CD4-positive, alpha-beta T cell (primary cell): ENCODE data around the gene PCDH8. TPM values are rescaled to one million over a fixed set of nuclear protein-coding genes. Genes with fewer than 3 reads are reported as not detected.
A peak's percentile ranks its signal among the peaks of the same experiment; 100 is the strongest.

ENCODE experiments used
- ATAC-seq: fragments of 200-7000 bp; cut with Tn5 transposase; one replicate; pipeline ENCODE4 v1.10.0; 2022; ENCODE audit warnings: mild to moderate bottlenecking; ENCODE audit not compliant: poor library complexity
- CTCF ChIA-PET: fragments of 350-600 bp; sonication (Branson Sonifier 250); formaldehyde crosslinking; loops from one replicate; lab custom pipeline; 2021; ENCODE audit warnings: antibody characterized with exemption, inconsistent platforms; lab: Charles Lee
- POLR2A ChIA-PET: fragments of 350-600 bp; sonication (Branson Sonifier 250); formaldehyde crosslinking; loops from one replicate; lab custom pipeline; 2021; ENCODE audit warnings: antibody characterized with exemption, inconsistent platforms; lab: Charles Lee
- DNase-seq, 14 experiments: peaks; one replicate each; pipeline ENCODE4 v3.0.0-alpha.2; 2013 to 2020; ENCODE audit warnings: mixed read lengths in 2 of 14
- H3K27ac ChIP-seq, 2 donors: one replicate each; pipeline versions ENCODE4 v1.5.1 to v1.7.0; 2013; ENCODE audit warnings: low read length in 2 of 2, low read depth in 1 of 2, mild to moderate bottlenecking in 1 of 2
- H3K27me3 ChIP-seq, 2 experiments: 1 replicate in 1 of 2; 2 replicates in 1 of 2; pipeline versions ENCODE4 v1.6.1 to v1.7.0; 2013; ENCODE audit warnings: low read length in 2 of 2, control low read depth in 1 of 2, mild to moderate bottlenecking in 1 of 2, moderate library complexity in 1 of 2; ENCODE audit not compliant: insufficient read depth in 2 of 2, control insufficient read depth in 1 of 2
- H3K36me3 ChIP-seq: one replicate; pipeline ENCODE4 v1.6.1; 2013; ENCODE audit warnings: low read length, control low read depth; ENCODE audit not compliant: insufficient read depth
- H3K4me1 ChIP-seq: one replicate; pipeline ENCODE4 v1.6.1; 2013; ENCODE audit warnings: low read length, control low read depth; ENCODE audit not compliant: insufficient read depth
- H3K4me3 ChIP-seq: one replicate; pipeline ENCODE4 v1.5.1; 2013; ENCODE audit warnings: mild to moderate bottlenecking, low read length, moderate library complexity
- H3K9me3 ChIP-seq, 2 experiments: 1 replicate in 1 of 2; 2 replicates in 1 of 2; pipeline versions ENCODE4 v1.6.1 to v1.7.0; 2013; ENCODE audit warnings: low read length in 2 of 2, mild to moderate bottlenecking in 2 of 2, control low read depth in 1 of 2, moderate library complexity in 1 of 2; ENCODE audit not compliant: control insufficient read depth in 1 of 2, insufficient read depth in 1 of 2
- H3K27ac Mint-ChIP-seq: one replicate; pipeline ENCODE4 v1.8.0; 2020; ENCODE audit warnings: mixed read lengths
- H3K27me3 Mint-ChIP-seq: one replicate; pipeline ENCODE4 v1.8.0; 2021; ENCODE audit warnings: mixed read lengths
- H3K36me3 Mint-ChIP-seq: one replicate; pipeline ENCODE4 v1.8.0; 2021; ENCODE audit warnings: low read depth, mixed read lengths
- H3K4me1 Mint-ChIP-seq: one replicate; pipeline ENCODE4 v1.8.0; 2021; ENCODE audit warnings: low read depth, mixed read lengths
- H3K4me3 Mint-ChIP-seq: one replicate; pipeline ENCODE4 v1.8.0; 2020; ENCODE audit warnings: mild to moderate bottlenecking, mixed read lengths
- H3K9me3 Mint-ChIP-seq: one replicate; pipeline ENCODE4 v1.8.0; 2020; ENCODE audit warnings: mixed read lengths
- intact Hi-C, 2 experiments: fragments of 100-400 bp; cut with DNase I in 1 of 2; cut with micrococcal nuclease in 1 of 2; formaldehyde crosslinking; loops; one replicate each; pipeline versions ENCODE4 v1.15.1 to v1.9.0; 2023 to 2025; cut with DNase I, micrococcal nuclease
- total RNA-seq, 174 experiments: library from RNA in 2 of 174; stranded (reverse) in 2 of 174; gene quantifications; one replicate each; pipeline ENCODE4 v1.2.3 and lab custom pipeline; 2021 to 2026
- TF ChIP-seq, protein P1 (sequence below): fragments of 200-600 bp; IDR thresholded peaks from one replicate; pipeline ENCODE4 v1.8.0; 2022; ENCODE audit warnings: antibody characterized with exemption, mild to moderate bottlenecking

The PCDH8 gene
- total RNA-seq, 2 experiments from 2014 or later: not detected

DNA sequence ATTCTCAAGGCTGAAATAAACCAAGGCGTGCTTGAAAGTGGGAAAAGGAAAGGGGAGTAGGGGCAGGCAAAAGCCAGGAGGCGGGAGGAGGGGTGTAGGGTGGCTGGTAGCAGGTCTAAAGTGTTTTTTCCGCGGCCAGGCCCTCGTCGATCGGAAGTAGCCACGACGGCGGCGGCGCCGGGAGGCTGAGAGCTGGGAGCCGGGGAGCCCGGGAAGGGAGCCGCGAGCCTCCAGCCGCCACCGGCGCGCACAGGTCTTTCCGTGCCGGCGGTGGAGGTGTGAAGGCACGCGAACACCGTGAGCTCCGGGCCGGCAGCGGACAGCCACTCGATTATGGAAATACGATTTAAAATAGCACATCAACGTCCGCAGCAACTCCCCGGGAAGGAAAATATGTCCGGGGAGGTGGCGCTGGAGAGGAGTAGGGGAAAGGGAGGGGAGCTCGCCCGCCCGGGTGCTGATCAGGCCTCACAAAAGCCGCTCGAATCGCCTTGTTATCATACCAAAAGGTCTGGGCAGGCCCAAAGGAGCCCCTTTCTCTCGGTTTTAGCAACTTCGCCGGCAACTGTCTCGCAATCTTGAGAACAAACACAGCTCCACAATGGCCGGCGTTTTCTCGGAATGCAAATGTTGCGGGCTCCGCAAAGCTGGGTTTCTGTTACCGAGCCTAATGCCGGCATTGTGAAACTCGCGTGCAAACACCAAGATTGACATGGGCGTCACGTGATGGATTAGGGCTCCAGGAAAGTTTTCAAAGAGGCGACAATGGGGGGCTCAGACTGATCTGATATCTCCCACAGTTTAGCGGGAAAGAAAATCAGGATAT is 2.9 kb upstream of the PCDH8 start:
- H3K27ac ChIP-seq: no peak overlapping the region
- no peak overlapping the region for H3K27ac Mint-ChIP-seq
- TF ChIP-seq, protein P1, sequence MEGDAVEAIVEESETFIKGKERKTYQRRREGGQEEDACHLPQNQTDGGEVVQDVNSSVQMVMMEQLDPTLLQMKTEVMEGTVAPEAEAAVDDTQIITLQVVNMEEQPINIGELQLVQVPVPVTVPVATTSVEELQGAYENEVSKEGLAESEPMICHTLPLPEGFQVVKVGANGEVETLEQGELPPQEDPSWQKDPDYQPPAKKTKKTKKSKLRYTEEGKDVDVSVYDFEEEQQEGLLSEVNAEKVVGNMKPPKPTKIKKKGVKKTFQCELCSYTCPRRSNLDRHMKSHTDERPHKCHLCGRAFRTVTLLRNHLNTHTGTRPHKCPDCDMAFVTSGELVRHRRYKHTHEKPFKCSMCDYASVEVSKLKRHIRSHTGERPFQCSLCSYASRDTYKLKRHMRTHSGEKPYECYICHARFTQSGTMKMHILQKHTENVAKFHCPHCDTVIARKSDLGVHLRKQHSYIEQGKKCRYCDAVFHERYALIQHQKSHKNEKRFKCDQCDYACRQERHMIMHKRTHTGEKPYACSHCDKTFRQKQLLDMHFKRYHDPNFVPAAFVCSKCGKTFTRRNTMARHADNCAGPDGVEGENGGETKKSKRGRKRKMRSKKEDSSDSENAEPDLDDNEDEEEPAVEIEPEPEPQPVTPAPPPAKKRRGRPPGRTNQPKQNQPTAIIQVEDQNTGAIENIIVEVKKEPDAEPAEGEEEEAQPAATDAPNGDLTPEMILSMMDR: no peak
- peaks cover 24% of the 10 kb centered on the region for H3K4me1 ChIP-seq
- CTCF ChIA-PET: no interaction called here
- H3K27me3 Mint-ChIP-seq: peaks cover 77% of the 10 kb centered on the region
- H3K4me1 Mint-ChIP-seq: peaks cover 22% of the 10 kb centered on the region
- intact Hi-C loops: no loop called here
- no peaks in the 10 kb centered on the region for H3K36me3 Mint-ChIP-seq
- DNase-seq: no peak
- H3K36me3 ChIP-seq: no peaks in the 10 kb centered on the region
- H3K9me3 ChIP-seq: peaks cover 0 to 46% of the 10 kb centered on the region in 2 experiments
- H3K9me3 Mint-ChIP-seq: no peaks in the 10 kb centered on the region
- POLR2A ChIA-PET: no interaction called here
- peak overlapping the region; percentile 63 for H3K4me3 Mint-ChIP-seq
- peak overlapping the region; percentile 42 for H3K4me3 ChIP-seq
- peaks cover 62 to 78% of the 10 kb centered on the region in 2 experiments for H3K27me3 ChIP-seq
- no peak for ATAC-seq

DNA sequence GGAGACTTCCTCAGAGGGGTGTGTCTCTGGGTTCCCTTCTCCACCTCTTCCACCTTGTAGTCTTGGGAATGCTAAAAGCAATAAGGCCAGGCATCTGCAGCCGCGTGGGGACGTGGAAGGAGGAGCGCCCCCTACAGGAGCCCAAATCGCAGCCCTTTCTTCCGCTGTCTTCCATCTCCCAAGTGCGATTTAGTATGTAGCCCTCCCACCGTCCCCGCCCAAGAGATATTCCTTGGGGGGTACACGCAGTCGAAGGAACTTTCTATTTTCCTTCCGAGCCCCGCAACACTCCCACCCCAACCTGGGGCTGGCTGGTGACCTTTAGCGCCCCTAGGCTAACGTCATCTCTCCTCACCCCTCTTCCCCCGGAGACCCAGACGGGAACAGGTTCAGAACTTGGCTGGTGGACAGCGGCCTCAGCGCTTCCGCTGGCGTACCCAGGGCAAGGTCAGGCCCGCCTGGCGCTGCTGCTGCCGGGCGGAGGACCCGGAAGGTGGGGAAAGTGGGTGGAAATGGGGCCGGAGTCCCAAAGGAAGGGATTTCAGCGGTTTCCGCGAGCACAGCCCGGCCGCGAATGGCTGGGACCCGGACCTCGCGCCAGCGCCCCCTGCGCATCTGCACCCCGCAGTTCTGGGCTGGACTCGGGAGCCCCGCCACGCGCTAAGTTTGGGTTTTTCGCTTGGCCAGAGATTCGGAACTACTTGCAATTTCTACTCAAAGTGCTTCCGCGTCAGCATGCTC is 2.1 kb upstream of the PCDH8 start:
- ATAC-seq (peak; percentile 48), DNase-seq (peak in 4 of 14 experiments; percentile 3 to 41 (median 28))
- CTCF ChIA-PET: no interaction called here
- Histone ChIP-seq H3K4me3 (peak overlapping the region; percentile 42), H3K27ac (no peak overlapping the region), H3K27me3 (peaks cover 67 to 80% of the 10 kb centered on the region in 2 experiments), H3K36me3 (no peaks in the 10 kb centered on the region), H3K9me3 (peaks cover 0 to 51% of the 10 kb centered on the region in 2 experiments), H3K4me1 (peaks cover 29% of the 10 kb centered on the region)
- TF ChIP-seq, protein P1: no peak
- POLR2A ChIA-PET: no interaction called here
- H3K4me1 Mint-ChIP-seq: peaks cover 22% of the 10 kb centered on the region
- H3K27me3 Mint-ChIP-seq: peaks cover 70% of the 10 kb centered on the region
- intact Hi-C loops: no loop called here
- H3K27ac Mint-ChIP-seq: no peak overlapping the region
- H3K4me3 Mint-ChIP-seq: peak overlapping the region; percentile 63
- no peaks in the 10 kb centered on the region for H3K9me3 Mint-ChIP-seq
- H3K36me3 Mint-ChIP-seq: no peaks in the 10 kb centered on the region

DNA sequence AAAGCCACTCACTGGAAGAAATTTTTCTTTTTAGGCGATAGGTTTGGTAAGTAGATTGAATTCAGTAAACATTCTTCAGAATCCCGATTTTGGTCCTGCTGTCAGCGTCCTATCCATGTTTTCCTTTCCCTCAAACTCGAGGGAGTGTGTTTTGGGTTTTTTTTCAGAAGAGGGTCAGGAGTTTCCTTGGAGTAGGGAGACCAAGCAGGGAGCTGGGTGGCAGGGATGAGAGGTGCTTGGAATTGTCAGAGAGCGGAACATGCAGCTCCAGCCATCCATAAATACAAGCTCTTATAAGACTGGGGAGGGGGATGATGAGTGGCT is 1.6 kb upstream of the PCDH8 start:
- POLR2A ChIA-PET: no interaction called here
- peaks cover 68% of the 10 kb centered on the region for H3K27me3 Mint-ChIP-seq
- peaks cover 72 to 85% of the 10 kb centered on the region in 2 experiments for H3K27me3 ChIP-seq
- peaks cover 0 to 54% of the 10 kb centered on the region in 2 experiments for H3K9me3 ChIP-seq
- no peak overlapping the region for H3K27ac Mint-ChIP-seq
- no peak overlapping the region for H3K27ac ChIP-seq
- DNase-seq (no peak), ATAC-seq (no peak)
- no peaks in the 10 kb centered on the region for H3K36me3 ChIP-seq
- no peaks in the 10 kb centered on the region for H3K36me3 Mint-ChIP-seq
- H3K4me3 Mint-ChIP-seq: peak overlapping the region; percentile 50
- H3K4me3 ChIP-seq: no peak overlapping the region
- CTCF ChIA-PET: no interaction called here
- peaks cover 33% of the 10 kb centered on the region for H3K4me1 ChIP-seq
- no peaks in the 10 kb centered on the region for H3K9me3 Mint-ChIP-seq
- H3K4me1 Mint-ChIP-seq: peaks cover 25% of the 10 kb centered on the region
- intact Hi-C loops: no loop called here
- TF ChIP-seq, protein P1: no peak
